HEK293 (cell line): ENCODE data around the gene TMA7B.

Experiments
- CTCF ChIA-PET: fragments of 350-600 bp; formaldehyde crosslinking; extraction: SDS; loops from one replicate; lab custom pipeline; 2021; ENCODE audit warnings: antibody characterized with exemption; lab: Yijun Ruan, JAX
- POLR2A ChIA-PET: fragments of 300-600 bp; formaldehyde crosslinking; extraction: SDS; loops from one replicate; lab custom pipeline; 2020; ENCODE audit warnings: antibody characterized with exemption, inconsistent platforms; lab: Yijun Ruan, JAX
- H3K27ac ChIP-seq: fragments of 200-500 bp; sonication (Bioruptor generic); 2 replicates; pipeline ENCODE4 v1.5.1; 2014; ENCODE audit warnings: low read depth, low read length, control low read depth, inconsistent platforms; ENCODE audit errors: extremely low read depth
- H3K36me3 ChIP-seq, 2 experiments: fragments of 200-500 bp in 1 of 2; sonication (Bioruptor generic) in 1 of 2; 1 replicate in 1 of 2; 2 replicates in 1 of 2; pipeline ENCODE4 v1.5.1; 2014 to 2017; ENCODE audit warnings: inconsistent platforms in 2 of 2, low read length in 2 of 2; ENCODE audit not compliant: control insufficient read depth in 2 of 2, insufficient read depth in 1 of 2
- H3K4me1 ChIP-seq: fragments of 200-500 bp; sonication (Bioruptor generic); 2 replicates; pipeline ENCODE4 v1.5.1; 2014; ENCODE audit warnings: mild to moderate bottlenecking, low read length, inconsistent platforms; ENCODE audit not compliant: control insufficient read depth, insufficient read depth
- H3K4me3 ChIP-seq: 2 replicates; pipeline ENCODE4 v1.5.1; 2011; ENCODE audit warnings: low read depth, mild to moderate bottlenecking, control low read depth, low read length, moderate library complexity
- H3K9me3 ChIP-seq: fragments of 200-500 bp; sonication (Bioruptor generic); 2 replicates; pipeline ENCODE4 v1.5.1; 2014; ENCODE audit warnings: low read depth, low read length, inconsistent platforms; ENCODE audit not compliant: control insufficient read depth, insufficient read depth
- CTCF ChIP-seq: fragments of 450-650 bp; formaldehyde crosslinking; IDR thresholded peaks from 2 replicates; pipeline ENCODE4 v1.5.1; 2016; ENCODE audit warnings: missing biosample characterization, missing genetic modification characterization
- FEZF1 ChIP-seq: fragments of 450-650 bp; formaldehyde crosslinking; IDR thresholded peaks from 2 replicates; pipeline ENCODE4 v1.5.1; 2016; ENCODE audit warnings: missing biosample characterization, missing genetic modification characterization
- KLF16 ChIP-seq: fragments of 450-650 bp; formaldehyde crosslinking; IDR thresholded peaks from 2 replicates; pipeline ENCODE4 v1.5.1; 2017; ENCODE audit warnings: missing biosample characterization, missing genetic modification characterization
- KLF9 ChIP-seq: fragments of 450-650 bp; formaldehyde crosslinking; IDR thresholded peaks from 2 replicates; pipeline ENCODE4 v1.5.1; 2016; ENCODE audit warnings: missing biosample characterization, missing genetic modification characterization, low read depth
- MEIS1 ChIP-seq: sonication (generic); formaldehyde crosslinking; IDR thresholded peaks from 2 replicates; pipeline ENCODE4 v1.8.1; 2022; ENCODE audit warnings: missing genetic modification reagents, mild to moderate bottlenecking, borderline replicate concordance
- OVOL3 ChIP-seq: fragments of 450-650 bp; formaldehyde crosslinking; IDR thresholded peaks from 2 replicates; pipeline ENCODE4 v1.5.1; 2016; ENCODE audit warnings: missing biosample characterization, missing genetic modification characterization
- SALL2 ChIP-seq: fragments of 450-650 bp; formaldehyde crosslinking; IDR thresholded peaks from 2 replicates; pipeline ENCODE4 v1.5.0; 2017; ENCODE audit warnings: missing biosample characterization, mild to moderate bottlenecking, missing genetic modification characterization, borderline replicate concordance
- SETDB1 ChIP-seq: IDR thresholded peaks from one replicate; pipeline ENCODE4 v1.6.1; 2017; ENCODE audit warnings: mild to moderate bottlenecking, low read length, moderate library complexity, mixed read lengths; ENCODE audit not compliant: insufficient read length
- SP7 ChIP-seq: fragments of 450-650 bp; formaldehyde crosslinking; IDR thresholded peaks from 2 replicates; pipeline ENCODE4 v1.5.1; 2016; ENCODE audit warnings: missing biosample characterization, missing genetic modification characterization
- ZFP3 ChIP-seq: fragments of 450-650 bp; formaldehyde crosslinking; IDR thresholded peaks from 2 replicates; pipeline ENCODE4 v1.5.1; 2016; ENCODE audit warnings: low read depth, missing biosample characterization, missing genetic modification characterization
- ZIC2 ChIP-seq: fragments of 450-650 bp; formaldehyde crosslinking; IDR thresholded peaks from 2 replicates; pipeline ENCODE4 v1.5.1; 2016; ENCODE audit warnings: missing biosample characterization, missing genetic modification characterization
- ZNF140 ChIP-seq: fragments of 450-650 bp; formaldehyde crosslinking; IDR thresholded peaks from 2 replicates; pipeline ENCODE4 v1.5.1; 2016; ENCODE audit warnings: missing biosample characterization, missing genetic modification characterization
- ZNF2 ChIP-seq: fragments of 450-650 bp; formaldehyde crosslinking; IDR thresholded peaks from 2 replicates; pipeline ENCODE4 v1.5.1; 2016; ENCODE audit warnings: missing biosample characterization, missing genetic modification characterization
- ZNF24 ChIP-seq: fragments of 450-650 bp; formaldehyde crosslinking; IDR thresholded peaks from 2 replicates; pipeline ENCODE4 v1.5.1; 2016; ENCODE audit warnings: missing biosample characterization, missing genetic modification characterization
- ZNF248 ChIP-seq: fragments of 450-650 bp; formaldehyde crosslinking; IDR thresholded peaks from 2 replicates; pipeline ENCODE4 v1.5.1; 2017; ENCODE audit warnings: missing biosample characterization, missing genetic modification characterization
- ZNF280C ChIP-seq: fragments of 450-650 bp; formaldehyde crosslinking; IDR thresholded peaks from 2 replicates; pipeline ENCODE4 v1.5.1; 2016; ENCODE audit warnings: missing biosample characterization, missing genetic modification characterization
- ZNF292 ChIP-seq: fragments of 450-650 bp; formaldehyde crosslinking; IDR thresholded peaks from 2 replicates; pipeline ENCODE4 v1.5.1; 2016; ENCODE audit warnings: low read depth, missing biosample characterization, missing genetic modification characterization, borderline replicate concordance
- ZNF366 ChIP-seq: fragments of 450-650 bp; formaldehyde crosslinking; conservative IDR thresholded peaks from 2 replicates; pipeline ENCODE4 v1.5.1; 2016; ENCODE audit warnings: missing biosample characterization, missing genetic modification characterization
- ZNF398 ChIP-seq: fragments of 450-650 bp; formaldehyde crosslinking; IDR thresholded peaks from 2 replicates; pipeline ENCODE4 v1.5.1; 2017; ENCODE audit warnings: missing biosample characterization, missing genetic modification characterization
- ZNF521 ChIP-seq: fragments of 450-650 bp; formaldehyde crosslinking; IDR thresholded peaks from 2 replicates; pipeline ENCODE4 v1.5.1; 2017; ENCODE audit warnings: missing biosample characterization, mild to moderate bottlenecking, missing genetic modification characterization
- ZNF654 ChIP-seq: fragments of 450-650 bp; formaldehyde crosslinking; IDR thresholded peaks from 2 replicates; pipeline ENCODE4 v1.5.1; 2016; ENCODE audit warnings: low read depth, missing biosample characterization, missing genetic modification characterization
- ZNF76 ChIP-seq: fragments of 450-650 bp; formaldehyde crosslinking; IDR thresholded peaks from 2 replicates; pipeline ENCODE4; 2016; ENCODE audit warnings: low read depth, missing biosample characterization, missing genetic modification characterization, borderline replicate concordance
- ZNF830 ChIP-seq: fragments of 450-650 bp; IDR thresholded peaks from 2 replicates; pipeline ENCODE4 v1.5.0; 2018; ENCODE audit warnings: missing biosample characterization, missing genetic modification characterization, low read depth, mild to moderate bottlenecking, moderate library complexity

Gene TMA7B

GRCh38 chr22:39932166-39932565 lies 28.0 kb upstream of the TMA7B start:
- CTCF ChIA-PET: interaction anchor here (0.6 to 3.7 kb wide), 21 partner anchors 8 to 397 kb away, joined by 3 to 36 read pairs (median 3); no protein-coding TSS in a partner anchor
- Histone ChIP-seq H3K9me3 (no peaks in the 10 kb centered on the region), H3K27ac (no peak overlapping the region), H3K4me3 (no peak overlapping the region), H3K36me3 (no peaks in the 10 kb centered on the region), H3K4me1 (no peaks in the 10 kb centered on the region)
- TF ChIP-seq FEZF1 (tag by site-specific recombination) (no peak), ZNF76 (tag by site-specific recombination) (no peak), ZNF366 (no peak), ZNF398 (tag by site-specific recombination) (no peak), ZNF292 (tag by site-specific recombination) (no peak), ZNF140 (no peak), SALL2 (tag by site-specific recombination) (no peak), OVOL3 (tag by site-specific recombination) (no peak), ZFP3 (tag by site-specific recombination) (no peak), ZNF280C (tag by site-specific recombination) (no peak), KLF9 (tag by site-specific recombination) (no peak), ZNF2 (tag by site-specific recombination) (no peak), ZNF830 (no peak), ZNF24 (tag by site-specific recombination) (no peak), ZNF248 (tag by site-specific recombination) (no peak), KLF16 (no peak), SP7 (tag by site-specific recombination) (no peak), SETDB1 (no peak), ZIC2 (tag by site-specific recombination) (no peak)
- POLR2A ChIA-PET: interaction anchor here (1.3 kb wide), 1 partner anchor 11 kb away, joined by 3 read pairs; no protein-coding TSS in a partner anchor

- TF ChIP-seq CTCF (tag by site-specific recombination): peak; percentile 37; the same call in 1 of the 2 replicates
- no peak for TF ChIP-seq ZNF366
- no peak for TF ChIP-seq ZNF521 (tag by site-specific recombination)
- TF ChIP-seq MEIS1 (CRISPR knock-in tag): no peak
- TF ChIP-seq ZNF654: 0 out of 2 replicates have a peak, but pooled peaks have one; percentile 7
Measured at GRCh38 chr22:39932918-39933649, 27.1 kb upstream of the TMA7B start.

More at GRCh38 chr22:39932918-39933649, 27.1 kb upstream of the TMA7B start:
- Histone ChIP-seq H3K4me3 (no peak overlapping the region), H3K4me1 (no peaks in the 10 kb centered on the region), H3K27ac (no peak overlapping the region), H3K36me3 (no peaks in the 10 kb centered on the region), H3K9me3 (no peaks in the 10 kb centered on the region)
- CTCF ChIA-PET: interaction anchor here (0.6 to 3.7 kb wide), 28 partner anchors 9 to 394 kb away, joined by 3 to 36 read pairs (median 4); no protein-coding TSS in a partner anchor
- POLR2A ChIA-PET: interaction anchor here (1.3 kb wide), 1 partner anchor 10 kb away, joined by 3 read pairs; no protein-coding TSS in a partner anchor
